ENCODE measurements around the gene NHSL2.

NHSL2 gene

GRCh38 chrX:72084114-72084513 lies 173.5 kb downstream of the NHSL2 start:
- TF ChIP-seq CTCF (IDR thresholded peaks at IDR 0.05; ENCODE audit: insufficient read depth, low read depth, low read length, missing control alignments), result no peak
- no peak for DNase-seq (ENCODE audit: low read depth)
- H3K4me3 ChIP-seq (ENCODE audit: low read depth, low read length), result no peak overlapping the region

GRCh38 chrX:72086995-72087394 lies 176.3 kb downstream of the NHSL2 start:
- TF ChIP-seq CTCF (IDR thresholded peaks at IDR 0.05; ENCODE audit: insufficient read depth, low read depth, low read length, missing control alignments), result no peak
- no peak overlapping the region for H3K4me3 ChIP-seq (ENCODE audit: low read depth, low read length)
- DNase-seq (ENCODE audit: low read depth), result no peak

- TF ChIP-seq CTCF (IDR thresholded peaks at IDR 0.05; ENCODE audit: insufficient read depth, low read depth, low read length, missing control alignments), result no peak
- DNase-seq (ENCODE audit: low read depth), result no peak
Measured at GRCh38 chrX:72088761-72089160, 178.1 kb downstream of the NHSL2 start.

GRCh38 chrX:72089254-72089653 lies 178.6 kb downstream of the NHSL2 start:
- H3K4me3 ChIP-seq (ENCODE audit: low read depth, low read length), result no peak overlapping the region
- DNase-seq (ENCODE audit: low read depth), result no peak
- TF ChIP-seq CTCF (IDR thresholded peaks at IDR 0.05; ENCODE audit: insufficient read depth, low read depth, low read length, missing control alignments), result no peak

More at GRCh38 chrX:72088761-72089160, 178.1 kb downstream of the NHSL2 start:
- H3K4me3 ChIP-seq (ENCODE audit: low read depth, low read length), result no peak overlapping the region

GRCh38 chrX:72094894-72095293 lies 184.2 kb downstream of the NHSL2 start:
- no peak overlapping the region for H3K4me3 ChIP-seq (ENCODE audit: low read depth, low read length)
- DNase-seq (ENCODE audit: low read depth), result peak; percentile 75
- no peak for TF ChIP-seq CTCF (IDR thresholded peaks at IDR 0.05; ENCODE audit: insufficient read depth, low read depth, low read length, missing control alignments)

- DNase-seq (ENCODE audit: low read depth), result no peak
- H3K4me3 ChIP-seq (ENCODE audit: low read depth, low read length), result no peak overlapping the region
- no peak for TF ChIP-seq CTCF (IDR thresholded peaks at IDR 0.05; ENCODE audit: insufficient read depth, low read depth, low read length, missing control alignments)
Measured at GRCh38 chrX:72095370-72095769, 184.7 kb downstream of the NHSL2 start.

- TF ChIP-seq CTCF (IDR thresholded peaks at IDR 0.05; ENCODE audit: insufficient read depth, low read depth, low read length, missing control alignments), result no peak
- DNase-seq (ENCODE audit: low read depth), result no peak
- no peak overlapping the region for H3K4me3 ChIP-seq (ENCODE audit: low read depth, low read length)
Measured at GRCh38 chrX:72097098-72097497, 186.5 kb downstream of the NHSL2 start.
